NCI-H146 (cell line): Measurements from ENCODE around the gene MIER2.

Experiments used
- DNase-seq: peaks from one replicate; lab custom pipeline; 2025; lab: John Stamatoyannopoulos, UW

The MIER2 gene

DNA sequence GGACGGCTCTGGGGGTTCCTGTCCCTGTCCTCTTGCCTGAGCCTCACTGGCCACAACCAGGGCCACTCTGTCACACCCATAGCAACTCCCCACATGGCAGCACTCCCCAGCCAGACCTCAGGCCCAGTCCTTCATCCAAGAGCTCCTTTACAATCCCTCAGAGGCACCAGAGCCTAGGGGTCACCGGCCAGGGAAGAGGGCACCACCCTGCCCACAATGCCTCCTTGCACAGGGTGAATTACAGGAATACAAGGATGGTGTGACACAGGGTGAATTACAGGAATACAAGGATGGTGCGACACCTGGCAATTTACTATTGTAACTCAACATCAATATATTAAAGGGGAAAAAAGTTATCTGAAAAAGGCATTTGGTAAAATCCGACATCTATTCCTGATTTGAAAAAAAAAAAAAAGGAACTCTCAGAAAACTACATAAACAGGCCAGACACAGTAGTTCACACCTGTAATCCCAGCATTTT, 16.5 kb downstream of the MIER2 start:
- no peak for DNase-seq

DNA sequence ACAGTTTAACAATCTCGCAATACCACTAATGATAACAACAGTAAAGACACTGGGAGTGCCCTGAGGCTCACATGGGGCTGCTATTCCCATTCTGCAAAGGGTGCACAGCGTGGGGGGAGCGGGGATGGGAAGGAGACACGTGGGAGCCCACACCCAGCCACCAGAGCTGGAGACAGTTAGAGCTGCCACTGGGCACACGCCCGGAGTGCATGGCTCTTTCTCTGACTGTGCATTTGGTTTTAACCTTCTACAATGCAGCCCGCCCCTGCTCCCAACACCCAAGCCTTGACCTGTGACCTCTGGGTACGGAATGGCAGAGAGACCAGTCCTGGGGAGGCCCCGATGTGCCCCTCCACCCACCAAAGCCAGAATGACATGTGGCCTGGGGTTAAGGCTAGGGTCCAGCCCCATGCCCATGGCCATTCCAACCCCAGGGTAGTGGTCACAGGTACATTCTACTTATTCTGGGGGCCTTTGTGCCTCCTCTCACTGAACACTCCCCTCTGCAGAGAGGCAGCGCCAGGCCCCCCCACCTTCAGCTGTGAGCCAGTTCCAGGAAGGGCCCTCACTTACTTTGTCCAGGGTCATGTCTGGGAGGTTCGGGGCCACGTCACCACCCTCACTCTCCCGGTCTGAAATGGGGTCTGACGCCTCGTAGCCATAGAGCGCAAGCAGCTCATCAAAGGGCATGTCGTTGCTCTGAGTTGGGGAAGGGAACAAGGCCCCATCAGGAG, 17.1 kb downstream of the MIER2 start:
- DNase-seq: no peak

DNA sequence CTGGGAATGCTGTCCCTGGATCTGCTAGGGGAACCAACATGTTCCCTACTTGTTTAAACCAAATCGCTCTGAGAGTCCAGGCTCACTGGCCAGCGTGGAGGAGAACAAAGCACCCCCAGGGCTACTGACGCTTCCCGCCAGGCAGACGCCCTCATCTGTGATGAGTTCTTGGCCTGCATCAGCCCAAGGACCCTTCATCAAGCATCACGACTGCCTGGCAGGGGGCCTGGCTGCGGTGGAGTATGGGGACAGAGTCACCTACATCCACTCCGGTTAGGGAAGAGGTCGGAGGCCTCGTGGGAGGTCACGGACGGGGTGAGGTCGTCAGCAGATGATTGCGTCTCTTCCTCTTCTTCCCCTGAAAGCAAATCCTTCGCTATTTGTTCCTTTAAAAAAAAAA, 17.7 kb downstream of the MIER2 start:
- no peak for DNase-seq

DNA sequence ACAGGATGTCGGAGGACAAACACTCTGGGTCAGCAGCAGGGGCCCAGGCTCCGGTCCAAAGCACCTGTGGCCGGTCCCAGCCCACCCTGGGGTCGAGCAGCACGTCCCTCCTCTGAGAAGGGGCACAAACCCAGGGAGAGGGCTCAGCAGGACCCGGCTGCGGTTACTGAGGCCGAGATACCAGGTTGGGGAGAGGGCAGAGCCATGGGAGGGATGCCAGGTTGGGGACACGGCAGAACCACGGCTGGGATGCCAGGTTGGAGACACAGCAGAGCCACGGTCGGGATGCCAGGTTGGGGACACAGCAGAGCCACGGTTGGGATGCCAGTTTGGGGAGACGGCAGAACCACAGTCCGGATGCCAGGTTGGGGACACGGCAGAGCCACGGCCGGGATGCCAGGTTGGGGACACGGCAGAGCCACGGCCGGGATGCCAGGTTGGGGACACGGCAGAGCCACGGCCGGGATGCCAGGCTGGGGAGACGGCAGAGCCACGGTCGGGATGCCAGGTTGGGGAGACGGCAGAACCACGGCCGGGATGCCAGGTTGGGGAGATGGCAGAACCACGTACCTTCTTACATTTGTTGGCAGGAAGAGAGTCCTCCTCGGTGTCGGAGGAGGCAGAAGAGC, 18.5 kb downstream of the MIER2 start:
- DNase-seq: no peak

DNA sequence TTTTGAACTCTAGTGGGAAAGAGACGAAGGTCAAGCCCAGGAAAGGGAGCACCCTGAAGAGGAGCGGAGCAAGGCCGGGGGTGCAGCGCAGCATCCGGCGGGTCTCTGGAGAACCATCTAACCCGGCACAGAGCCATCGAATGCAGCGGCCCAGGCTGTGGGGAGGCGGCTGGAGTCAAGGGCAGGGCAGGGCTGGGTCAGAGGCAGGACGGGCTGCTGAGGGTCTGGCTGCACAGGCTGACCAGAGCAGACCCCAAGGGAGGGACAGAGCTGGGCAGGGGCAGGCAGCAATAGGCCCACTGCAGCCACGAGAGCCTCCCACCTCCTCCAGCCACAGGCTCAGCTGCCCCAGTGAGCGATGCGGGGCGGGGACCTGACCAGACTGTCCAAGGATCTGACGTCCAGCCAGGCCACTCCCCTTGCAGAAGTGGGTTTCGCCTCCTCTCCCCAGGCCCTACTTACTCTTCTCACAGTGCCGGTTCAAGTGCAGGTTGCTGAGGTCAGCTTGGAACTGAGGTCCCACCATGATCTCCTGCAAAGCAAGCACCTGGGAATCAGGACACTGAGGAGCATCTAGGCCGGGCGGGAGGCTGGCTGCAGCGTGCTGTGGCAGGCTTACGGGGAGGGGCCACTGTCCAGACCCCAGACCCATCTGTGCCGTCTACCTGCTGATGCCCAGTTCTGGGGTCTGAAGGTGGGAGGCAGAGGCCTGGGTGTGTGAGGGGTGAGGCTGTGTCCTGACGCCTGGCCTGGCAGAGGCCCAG, 19.2 kb downstream of the MIER2 start:
- DNase-seq: no peak

DNA sequence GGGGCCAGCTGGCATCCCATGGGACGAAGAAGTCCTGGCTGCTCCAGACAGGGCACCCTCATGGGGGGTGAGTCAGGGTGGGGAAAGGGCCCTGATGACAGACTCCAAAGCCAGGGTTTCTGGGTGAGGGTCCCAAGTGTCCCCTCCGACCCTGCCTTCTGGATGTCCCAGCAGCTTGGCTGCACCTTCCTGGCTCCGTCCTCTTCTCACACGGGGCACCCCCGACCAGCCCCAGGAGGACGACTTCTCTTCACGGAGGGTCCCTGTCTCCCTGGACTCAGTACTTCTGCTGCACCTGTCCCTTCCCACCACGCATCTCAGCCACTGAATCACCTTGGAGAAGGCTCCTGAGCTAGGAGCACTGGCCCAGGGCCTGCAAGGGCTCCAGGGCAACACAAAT, 19.9 kb downstream of the MIER2 start:
- no peak for DNase-seq

DNA sequence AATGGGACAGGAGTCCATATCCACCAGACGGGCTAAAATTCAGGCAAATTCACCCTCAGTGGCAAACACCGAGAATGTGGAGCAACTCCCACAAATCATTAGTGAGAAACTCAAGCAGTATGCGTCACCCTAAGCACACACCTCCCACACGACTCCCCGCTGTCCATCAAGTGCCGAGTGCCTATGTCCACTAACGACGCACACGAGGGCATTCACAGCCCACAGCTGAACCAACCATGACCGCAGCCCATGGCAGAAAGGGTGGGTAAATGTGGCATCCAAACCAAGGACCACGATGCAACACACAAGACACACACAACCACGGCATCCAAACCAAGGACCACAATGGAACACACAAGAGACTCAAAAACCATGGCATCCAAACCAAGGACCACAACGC, 22.0 kb downstream of the MIER2 start:
- DNase-seq: no peak

DNA sequence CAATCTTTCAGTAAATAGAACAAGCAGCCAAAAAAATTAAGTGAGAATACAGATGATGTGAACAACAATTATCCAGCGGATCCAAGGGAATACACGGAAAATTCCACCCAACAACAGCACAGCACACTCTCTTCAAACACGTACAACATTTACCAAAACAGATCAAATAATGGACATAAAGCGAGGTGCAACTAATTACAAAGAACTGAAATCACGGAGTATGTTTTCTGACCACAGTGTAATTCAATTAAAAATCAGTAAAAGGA, 26.2 kb downstream of the MIER2 start:
- DNase-seq: no peak

DNA sequence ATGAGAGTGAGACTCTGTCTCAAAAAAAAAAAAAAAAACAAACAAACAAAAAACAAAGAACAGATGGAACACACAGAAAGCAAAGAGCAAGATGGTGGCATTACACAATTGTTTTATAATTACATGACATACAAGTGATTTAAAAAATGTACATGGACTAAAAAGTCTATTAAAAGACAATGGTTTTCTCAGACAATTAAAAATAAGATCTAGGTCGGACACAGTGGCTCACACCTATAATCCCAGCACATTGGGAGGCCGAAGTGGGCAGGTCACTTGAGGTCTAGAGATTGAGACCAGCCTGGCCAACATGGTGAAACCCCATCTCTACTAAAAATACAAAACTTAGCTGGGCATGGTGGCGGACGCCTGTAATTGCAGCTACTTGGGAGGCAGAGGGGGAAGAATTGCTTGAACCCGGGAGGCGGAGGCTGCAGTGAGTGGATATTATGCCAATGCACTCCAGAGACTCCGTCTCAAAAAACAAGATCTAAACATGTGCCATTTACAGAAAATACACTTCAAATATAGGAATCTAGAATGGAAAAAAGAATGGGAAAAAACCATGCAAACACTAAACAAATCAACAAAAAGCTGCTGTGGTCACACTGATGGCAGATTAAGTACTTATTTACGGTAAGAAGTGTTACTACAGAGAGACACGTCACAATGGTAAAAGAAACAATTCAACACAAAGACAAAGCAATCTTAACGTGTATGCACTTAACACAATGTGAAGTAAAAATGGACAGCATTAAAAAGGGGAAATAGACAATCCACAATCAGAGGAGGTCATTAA, 26.7 kb downstream of the MIER2 start:
- no peak for DNase-seq

DNA sequence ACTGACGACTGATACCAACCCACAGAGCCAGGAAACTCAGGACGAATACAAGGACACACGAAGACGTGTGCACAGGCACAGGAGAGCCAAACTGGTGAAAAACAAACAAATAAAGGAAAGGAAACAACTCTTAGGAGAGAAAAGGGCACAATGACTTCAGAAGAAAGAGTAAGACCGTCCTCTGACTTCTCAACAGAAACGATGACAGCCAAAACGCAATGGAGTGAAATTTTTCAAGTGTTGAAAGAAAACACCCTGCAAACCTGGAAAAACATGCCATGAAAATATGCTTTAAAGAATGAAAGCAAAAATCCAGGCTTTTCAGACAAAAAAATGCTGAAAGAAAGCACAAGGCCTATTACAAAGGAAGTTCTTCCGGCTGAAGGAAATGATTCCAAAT, 28.8 kb downstream of the MIER2 start:
- no peak for DNase-seq

DNA sequence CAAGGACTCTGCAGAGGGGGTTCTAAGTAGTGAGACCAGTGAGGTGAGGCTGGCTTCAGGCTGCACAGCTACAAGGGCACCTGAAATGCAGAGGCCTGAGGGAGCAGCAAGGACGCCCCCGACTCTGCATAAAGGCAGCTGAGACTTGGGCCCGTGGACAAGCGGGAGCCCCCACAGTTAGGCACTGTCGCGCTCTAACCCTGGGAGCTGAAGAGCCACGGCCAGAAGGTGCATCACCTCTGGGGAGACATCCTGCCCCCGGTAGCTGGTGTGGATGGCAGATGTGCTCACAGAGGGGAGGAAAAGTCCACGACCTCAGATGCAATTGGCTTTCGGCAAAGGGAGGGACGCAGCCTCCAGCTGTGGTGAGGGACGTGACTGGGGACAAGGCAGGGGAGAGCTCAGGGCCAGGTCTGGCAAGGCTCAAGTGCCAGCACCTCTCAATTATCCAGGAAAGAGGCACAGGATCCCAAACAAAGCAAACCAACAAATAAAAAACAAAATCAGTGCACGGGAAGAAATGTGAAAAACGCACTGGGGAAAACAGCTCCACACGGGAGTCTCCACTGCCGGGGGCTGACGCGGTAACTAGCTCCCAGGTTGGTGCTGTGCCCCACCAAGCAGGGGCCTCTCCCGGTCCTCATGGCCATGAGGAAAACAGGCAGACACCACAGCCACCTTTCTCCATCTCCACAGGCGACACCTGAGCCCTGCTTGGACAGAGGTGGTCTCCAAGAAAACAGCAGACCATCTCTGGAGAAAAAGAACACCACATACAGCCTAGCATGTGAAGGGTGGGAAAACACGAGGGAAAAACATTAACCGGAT, 30.4 kb downstream of the MIER2 start:
- no peak for DNase-seq

DNA sequence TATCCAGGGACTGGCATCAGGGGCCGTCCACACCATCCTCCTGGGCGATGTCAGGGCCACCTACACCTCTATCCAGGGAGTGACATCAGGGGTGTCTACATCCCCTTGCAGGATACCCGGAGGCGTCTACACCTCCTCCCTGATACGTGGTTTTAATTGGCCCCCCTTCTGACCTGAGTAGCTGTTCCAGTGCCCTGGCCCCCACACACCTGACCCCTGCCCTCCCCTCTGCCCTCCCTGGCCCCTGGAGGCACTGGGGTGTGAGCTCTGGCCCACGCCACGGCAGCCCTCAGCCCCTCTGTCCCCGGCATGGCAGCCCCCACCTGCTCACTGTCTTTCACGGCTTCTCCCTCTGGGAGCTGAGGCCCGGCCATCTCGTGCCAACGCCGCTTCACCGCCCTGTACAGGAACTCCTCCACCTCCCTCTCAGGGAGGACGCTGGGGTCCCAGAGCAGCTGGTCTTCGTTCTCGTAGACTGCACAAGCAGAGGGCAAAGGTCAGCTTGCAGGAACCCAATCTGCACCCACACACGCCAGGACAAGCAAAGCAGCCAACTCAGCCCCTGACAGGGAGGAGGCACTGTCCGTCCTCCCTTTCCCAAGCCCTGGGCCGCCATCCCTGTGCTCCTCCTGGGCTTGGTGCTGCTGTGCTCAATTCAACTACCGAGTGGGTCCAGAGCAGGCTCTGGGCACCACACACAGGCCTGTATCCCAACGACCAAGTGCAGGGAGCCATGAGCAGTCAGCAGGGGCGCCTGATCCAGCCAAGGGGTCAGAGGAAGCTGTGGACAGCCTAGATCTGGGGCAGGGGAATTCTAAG, 31.2 kb downstream of the MIER2 start:
- no peak for DNase-seq

DNA sequence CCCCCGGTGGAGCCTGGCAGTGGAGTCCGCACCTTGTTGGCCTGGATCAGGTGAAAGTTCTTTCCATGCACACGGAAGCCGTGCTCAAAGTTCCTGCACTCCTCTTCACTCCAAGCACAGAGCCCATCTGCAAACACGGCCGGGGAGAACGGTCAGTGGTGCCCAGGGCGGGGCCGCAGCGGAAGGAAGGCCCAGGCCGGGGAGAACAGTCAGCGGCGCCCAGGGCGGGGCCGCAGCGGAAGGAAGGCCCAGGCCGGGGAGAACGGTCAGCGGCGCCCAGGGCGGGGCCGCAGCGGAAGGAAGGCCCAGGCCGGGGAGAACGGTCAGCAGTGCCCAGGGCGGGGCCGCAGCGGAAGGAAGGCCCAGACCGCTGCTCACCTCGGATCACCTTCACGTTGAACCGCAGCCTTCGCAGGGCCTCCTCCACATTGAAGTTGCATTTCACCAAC, 32.8 kb downstream of the MIER2 start:
- no peak for DNase-seq

DNA sequence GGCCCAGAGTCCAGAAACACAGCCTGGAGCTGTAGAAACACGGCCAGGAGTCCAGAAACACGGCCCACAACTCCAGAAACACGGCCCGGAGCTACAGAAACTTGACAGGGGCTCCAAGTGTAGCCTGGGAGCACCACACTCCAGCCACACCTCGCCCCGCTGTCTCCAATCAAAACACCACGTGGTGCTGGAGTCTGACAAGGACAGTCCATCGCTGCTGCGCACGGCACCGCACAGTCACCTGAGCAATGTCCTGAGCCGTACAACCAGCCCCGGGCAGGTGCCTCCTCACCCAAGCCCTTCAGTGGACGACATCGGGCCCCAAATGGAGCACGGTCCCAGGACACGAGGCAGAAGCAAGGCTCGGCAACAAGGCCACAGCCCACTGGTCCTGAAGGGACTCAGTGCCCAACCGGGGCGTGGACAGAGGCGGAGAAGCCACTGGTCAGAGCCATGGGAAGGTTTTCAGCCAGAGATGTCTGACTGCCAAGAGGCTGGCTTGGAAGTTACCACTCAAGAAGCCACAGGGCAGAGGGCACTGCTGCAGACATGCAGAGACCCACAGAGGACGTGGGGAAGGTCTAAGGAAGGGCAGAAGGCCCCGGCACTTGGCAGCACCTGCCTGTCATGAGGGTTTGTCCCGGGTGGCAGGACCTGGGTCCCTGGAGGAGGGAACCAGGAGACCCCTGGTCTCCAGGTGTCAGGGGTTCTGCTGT, 33.7 kb downstream of the MIER2 start:
- no peak for DNase-seq

DNA sequence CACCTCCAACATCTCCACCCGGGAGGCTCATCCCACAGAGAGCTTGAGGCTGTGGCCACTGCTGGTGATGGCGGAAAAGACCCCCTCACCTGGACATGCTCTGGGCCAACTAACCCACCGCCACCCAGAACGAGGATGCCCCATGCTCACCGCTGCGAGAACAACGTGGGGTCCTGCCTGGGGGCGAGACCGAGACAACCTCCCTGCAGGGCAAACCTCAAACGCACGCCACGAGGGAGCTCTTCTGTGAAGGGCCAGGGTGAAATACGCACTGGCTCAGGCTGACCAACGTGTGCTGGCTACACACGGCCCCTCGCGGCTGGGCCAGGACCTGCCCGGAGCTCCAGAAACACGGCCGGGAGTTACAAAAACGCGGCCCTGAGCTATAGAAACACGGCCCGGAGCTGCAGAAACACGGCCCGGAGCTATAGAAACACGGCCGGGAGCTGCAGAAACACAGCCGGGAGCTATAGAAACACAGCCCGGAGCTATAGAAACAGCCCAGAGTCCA, 34.4 kb downstream of the MIER2 start:
- peak; percentile 3 for DNase-seq

DNA sequence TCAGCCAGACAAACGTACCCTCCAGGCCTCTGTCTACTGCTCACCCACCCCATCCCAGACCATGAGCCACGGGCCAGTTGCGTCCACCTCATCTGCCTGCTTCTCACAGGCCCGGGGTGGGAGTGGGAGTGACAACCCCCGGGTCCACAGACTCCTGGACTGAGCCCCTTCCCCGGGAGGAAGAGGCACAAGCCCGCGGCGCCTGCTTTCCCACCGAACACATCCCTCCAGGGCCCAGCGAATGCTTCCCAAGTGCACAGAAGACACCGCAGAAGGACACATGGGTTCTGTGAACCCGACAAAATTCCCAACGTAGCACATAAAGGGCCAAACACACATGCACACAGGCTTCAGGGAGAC, 35.4 kb downstream of the MIER2 start:
- no peak for DNase-seq

DNA sequence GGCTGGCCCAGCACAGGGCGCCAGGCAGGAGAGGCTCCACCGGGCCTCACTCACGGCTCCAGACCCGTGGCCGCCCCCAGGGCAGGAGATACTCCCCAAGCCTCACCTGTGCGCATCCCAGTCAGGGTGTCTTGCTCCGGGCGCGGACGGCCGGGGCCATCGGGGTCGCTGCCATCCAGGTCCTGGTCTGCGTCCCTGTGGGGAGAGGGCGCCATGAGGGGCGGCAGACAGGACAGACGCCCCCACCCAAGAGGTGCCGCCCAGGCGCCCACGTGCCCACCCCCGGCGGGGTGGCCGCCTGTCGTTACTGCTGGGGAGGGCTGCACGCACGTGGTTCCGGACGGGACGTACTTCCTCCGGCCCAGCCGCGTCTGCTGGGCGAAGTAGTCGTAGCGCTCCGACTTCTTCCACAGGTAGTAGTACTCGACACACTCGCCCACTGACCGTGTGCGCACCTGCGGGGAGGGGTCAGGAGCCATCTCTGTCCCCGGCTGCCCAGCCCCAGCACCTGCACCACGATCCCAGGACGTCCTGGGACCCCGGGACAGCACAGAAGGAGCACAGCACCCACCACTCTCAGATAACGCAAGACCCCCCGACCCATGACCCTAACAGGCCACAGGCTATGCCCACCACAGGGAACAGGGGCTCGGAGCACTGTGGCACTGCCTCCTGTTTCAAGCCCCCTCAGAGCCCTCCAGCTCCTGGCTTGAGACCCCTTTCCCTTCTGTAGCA, 36.0 kb downstream of the MIER2 start:
- DNase-seq: no peak

DNA sequence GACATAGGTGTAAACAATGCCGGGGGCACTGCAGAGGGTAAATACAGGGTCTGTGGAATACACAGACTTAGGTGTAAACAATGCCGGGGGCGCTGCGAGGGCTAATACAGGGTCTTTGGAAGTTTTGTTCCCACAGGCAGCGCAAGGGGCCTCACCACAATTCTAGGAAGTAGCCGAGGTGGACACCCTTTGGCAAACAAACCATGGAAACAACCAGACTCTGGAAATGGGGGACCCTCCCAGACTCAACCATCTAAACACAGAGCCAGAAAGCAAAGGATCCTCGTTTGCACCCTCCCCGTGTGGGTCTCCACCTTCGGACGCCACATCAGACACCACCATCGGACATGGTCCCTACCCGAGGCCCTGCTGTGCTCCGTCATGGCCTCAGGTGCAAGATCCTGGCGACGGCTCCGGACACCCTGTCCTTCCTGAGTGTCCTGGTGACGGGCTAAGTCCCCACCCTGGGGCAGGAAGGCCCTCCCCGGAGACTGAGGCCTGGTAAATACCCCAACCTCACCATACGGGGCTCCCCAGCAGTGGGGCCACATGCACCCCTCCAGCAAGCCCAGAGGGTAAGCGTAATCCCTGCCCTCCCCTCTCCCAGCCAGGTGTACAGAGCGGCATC, 36.7 kb downstream of the MIER2 start:
- DNase-seq: no peak

DNA sequence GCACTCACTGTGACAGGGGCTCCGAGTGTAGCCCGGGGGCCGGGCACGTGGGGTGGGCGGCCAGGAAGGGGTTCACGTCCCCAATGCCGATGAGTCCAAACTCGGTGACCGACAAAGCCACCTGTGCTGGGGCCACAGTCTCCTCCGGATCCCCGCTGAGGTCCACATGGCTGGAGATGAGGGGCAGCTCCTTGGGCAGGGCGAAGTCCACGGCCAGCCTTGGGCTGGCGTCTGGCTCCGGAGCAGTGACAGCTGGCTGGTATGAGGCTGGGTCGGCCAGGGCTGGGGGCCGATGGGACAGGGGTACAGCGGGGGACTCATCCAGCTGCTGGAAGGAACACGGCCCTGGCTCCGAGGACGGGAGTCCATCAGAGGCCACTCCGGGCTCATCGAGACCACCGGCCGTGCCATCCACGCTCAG, 37.5 kb downstream of the MIER2 start:
- DNase-seq: no peak
